ENCODE measurements around the gene THRA. TPM values are rescaled to one million over a fixed set of nuclear protein-coding genes. Genes with fewer than 3 reads are reported as not detected.

The THRA gene
- polyA plus RNA-seq, 1 experiment = 25.2 TPM

DNA sequence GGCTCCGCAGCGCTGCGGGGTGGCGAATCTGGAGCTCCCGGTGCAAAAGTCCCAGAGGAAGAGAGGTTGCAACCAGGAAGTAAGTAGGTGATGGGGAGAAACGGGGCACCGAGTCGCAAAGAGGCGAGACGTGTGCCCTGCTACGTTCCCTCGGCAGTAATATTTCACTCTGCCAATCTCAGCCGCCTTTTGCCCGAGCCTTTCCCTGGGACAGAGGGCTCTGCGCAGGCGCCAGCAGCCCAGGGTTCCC is 37.6 kb downstream of the THRA start, which contains the start of gene NR1D1:
Gene NR1D1 (minus strand): TSS at position 171 of the 250 bp plus-strand sequence. CDS start 495 bp downstream, outside the sequence.
- H3K27me3 ChIP-seq (ENCODE audit: control insufficient read depth, insufficient read depth, low read length) = no peaks in the 10 kb centered on the region
- no peaks in the 10 kb centered on the region; the same call in 1 of the 2 replicates for H3K9me3 ChIP-seq (ENCODE audit: control insufficient read depth, insufficient read depth, low read length)
- POLR2A ChIA-PET = interaction anchor here (0.7 to 3.7 kb wide), 16 partner anchors 8 to 262 kb away, joined by 3 to 58 read pairs (median 4); partner anchors contain the start of genes CASC3, MED24 and PSMD3
- no peak for DNase-seq (ENCODE audit: low read depth, low spot score)
- peak within 1 kb of the TSS; percentile 87 for H3K27ac ChIP-seq (ENCODE audit: low read depth, low read length)
- H3K4me3 ChIP-seq (ENCODE audit: low read depth, low read length) = peak within 1 kb of the TSS; percentile 76
- CTCF ChIA-PET = interaction anchor here (0.6 to 4.2 kb wide), 5 partner anchors 12 to 86 kb away, joined by 3 to 62 read pairs (median 6); no protein-coding TSS in a partner anchor
- TF ChIP-seq, protein P1, sequence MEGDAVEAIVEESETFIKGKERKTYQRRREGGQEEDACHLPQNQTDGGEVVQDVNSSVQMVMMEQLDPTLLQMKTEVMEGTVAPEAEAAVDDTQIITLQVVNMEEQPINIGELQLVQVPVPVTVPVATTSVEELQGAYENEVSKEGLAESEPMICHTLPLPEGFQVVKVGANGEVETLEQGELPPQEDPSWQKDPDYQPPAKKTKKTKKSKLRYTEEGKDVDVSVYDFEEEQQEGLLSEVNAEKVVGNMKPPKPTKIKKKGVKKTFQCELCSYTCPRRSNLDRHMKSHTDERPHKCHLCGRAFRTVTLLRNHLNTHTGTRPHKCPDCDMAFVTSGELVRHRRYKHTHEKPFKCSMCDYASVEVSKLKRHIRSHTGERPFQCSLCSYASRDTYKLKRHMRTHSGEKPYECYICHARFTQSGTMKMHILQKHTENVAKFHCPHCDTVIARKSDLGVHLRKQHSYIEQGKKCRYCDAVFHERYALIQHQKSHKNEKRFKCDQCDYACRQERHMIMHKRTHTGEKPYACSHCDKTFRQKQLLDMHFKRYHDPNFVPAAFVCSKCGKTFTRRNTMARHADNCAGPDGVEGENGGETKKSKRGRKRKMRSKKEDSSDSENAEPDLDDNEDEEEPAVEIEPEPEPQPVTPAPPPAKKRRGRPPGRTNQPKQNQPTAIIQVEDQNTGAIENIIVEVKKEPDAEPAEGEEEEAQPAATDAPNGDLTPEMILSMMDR (IDR thresholded peaks at IDR 0.05; ENCODE audit: low read depth, low read length) = no peak

DNA sequence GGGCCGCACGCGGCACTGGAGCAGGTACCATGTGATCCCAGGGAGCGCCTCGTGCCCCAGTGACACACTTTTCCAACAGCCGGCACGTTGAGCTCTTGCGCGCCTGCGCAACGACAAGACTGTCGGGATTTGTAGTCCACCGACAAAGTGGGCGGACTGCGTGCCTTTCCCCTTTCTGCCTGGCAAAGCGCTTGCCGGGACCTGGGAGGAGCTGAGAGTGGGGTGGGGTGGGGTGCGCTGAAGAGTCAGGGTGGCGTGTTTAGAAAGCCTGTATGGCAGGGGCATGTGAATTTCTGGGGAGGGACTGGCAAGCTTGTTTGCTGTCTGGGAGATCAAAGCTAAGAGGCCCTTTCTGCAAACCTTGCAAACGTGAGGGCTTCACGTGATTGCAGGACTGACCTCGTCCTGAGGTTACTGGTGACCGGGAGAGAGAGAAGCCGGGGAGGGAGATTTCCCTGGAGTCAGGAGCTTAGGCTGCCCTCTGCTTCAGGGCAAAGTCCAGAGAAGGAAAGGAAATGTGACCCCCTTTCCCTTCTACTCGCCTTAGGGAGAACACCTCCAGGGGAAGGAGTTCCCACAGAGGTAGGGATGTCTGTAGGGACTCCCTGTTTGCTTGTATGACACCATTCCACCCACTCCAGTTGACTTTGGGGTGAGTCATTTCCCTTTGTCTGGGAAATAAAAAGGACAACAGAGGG is 38.1 kb downstream of the THRA start:
- ChIA-PET CTCF (interaction anchor here (0.6 to 4.2 kb wide), 5 partner anchors 11 to 86 kb away, joined by 3 to 62 read pairs (median 6); no protein-coding TSS in a partner anchor), POLR2A (interaction anchor here (0.6 to 3.7 kb wide), 17 partner anchors 8 to 261 kb away, joined by 3 to 58 read pairs (median 5); partner anchors contain the start of genes CASC3, MED24 and PSMD3)
- Histone ChIP-seq H3K4me3 (ENCODE audit: low read depth, low read length) (peak overlapping the region; percentile 76), H3K9me3 (ENCODE audit: control insufficient read depth, insufficient read depth, low read length) (no peaks in the 10 kb centered on the region; the same call in 1 of the 2 replicates), H3K27ac (ENCODE audit: low read depth, low read length) (peak overlapping the region; percentile 87), H3K27me3 (ENCODE audit: control insufficient read depth, insufficient read depth, low read length) (no peaks in the 10 kb centered on the region)
- DNase-seq (ENCODE audit: low read depth, low spot score) = peak; percentile 96
- TF ChIP-seq, protein P1 (IDR thresholded peaks at IDR 0.05; ENCODE audit: low read depth, low read length) = no peak

DNA sequence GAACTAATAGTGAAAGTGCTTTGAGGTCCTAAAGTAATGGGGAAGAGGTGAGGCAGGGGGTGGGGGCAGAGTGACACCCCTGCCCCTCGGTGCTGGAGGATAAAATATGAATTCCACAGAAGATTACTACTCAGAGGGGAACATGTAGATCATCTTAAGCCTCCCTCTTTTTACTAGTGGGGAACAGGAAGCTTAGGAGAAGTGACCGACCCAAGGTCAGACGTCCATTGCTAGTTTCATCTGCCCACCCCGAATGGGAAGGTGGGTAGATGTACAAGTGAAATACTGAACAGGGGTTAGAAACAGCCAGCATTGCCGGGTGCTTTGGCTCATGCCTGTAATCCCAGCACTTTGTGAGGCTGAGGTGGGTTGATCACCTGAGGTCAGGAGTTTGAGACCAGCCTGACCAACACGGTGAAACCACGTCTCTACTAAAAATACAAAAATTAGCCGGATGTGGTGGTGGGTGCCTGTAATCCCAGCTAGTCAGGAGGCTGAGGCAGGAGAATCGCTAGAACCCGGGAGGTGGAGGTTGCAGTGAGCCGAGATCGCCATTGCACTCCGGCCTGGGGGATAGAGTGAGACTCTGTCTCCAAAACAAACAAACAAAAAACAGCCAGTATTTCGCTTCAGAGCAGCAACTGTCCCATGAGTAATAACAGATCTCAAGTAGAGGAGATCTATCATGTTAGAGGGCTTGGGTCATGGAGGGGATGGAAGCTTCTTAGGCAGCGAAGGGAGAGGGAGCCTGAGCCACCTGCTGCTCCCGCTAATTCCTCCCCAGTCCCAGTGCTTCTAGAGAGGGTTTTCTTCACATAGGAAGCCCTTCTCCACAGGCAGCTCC is 38.8 kb downstream of the THRA start:
- H3K27ac ChIP-seq (ENCODE audit: low read depth, low read length) = peak overlapping the region; percentile 87
- DNase-seq (ENCODE audit: low read depth, low spot score) = no peak
- ChIA-PET POLR2A (interaction anchor here (0.6 to 3.7 kb wide), 9 partner anchors 7 to 83 kb away, joined by 3 to 58 read pairs (median 5); partner anchors contain the start of gene MED24), CTCF (interaction anchor here (1.0 to 4.2 kb wide), 3 partner anchors 10 to 63 kb away, joined by 3 to 62 read pairs (median 12); no protein-coding TSS in a partner anchor)
- H3K4me3 ChIP-seq (ENCODE audit: low read depth, low read length) = no peak overlapping the region
- H3K9me3 ChIP-seq (ENCODE audit: control insufficient read depth, insufficient read depth, low read length) = no peaks in the 10 kb centered on the region; the same call in 1 of the 2 replicates
- TF ChIP-seq, protein P1 (IDR thresholded peaks at IDR 0.05; ENCODE audit: low read depth, low read length) = no peak
- no peaks in the 10 kb centered on the region for H3K27me3 ChIP-seq (ENCODE audit: control insufficient read depth, insufficient read depth, low read length)

DNA sequence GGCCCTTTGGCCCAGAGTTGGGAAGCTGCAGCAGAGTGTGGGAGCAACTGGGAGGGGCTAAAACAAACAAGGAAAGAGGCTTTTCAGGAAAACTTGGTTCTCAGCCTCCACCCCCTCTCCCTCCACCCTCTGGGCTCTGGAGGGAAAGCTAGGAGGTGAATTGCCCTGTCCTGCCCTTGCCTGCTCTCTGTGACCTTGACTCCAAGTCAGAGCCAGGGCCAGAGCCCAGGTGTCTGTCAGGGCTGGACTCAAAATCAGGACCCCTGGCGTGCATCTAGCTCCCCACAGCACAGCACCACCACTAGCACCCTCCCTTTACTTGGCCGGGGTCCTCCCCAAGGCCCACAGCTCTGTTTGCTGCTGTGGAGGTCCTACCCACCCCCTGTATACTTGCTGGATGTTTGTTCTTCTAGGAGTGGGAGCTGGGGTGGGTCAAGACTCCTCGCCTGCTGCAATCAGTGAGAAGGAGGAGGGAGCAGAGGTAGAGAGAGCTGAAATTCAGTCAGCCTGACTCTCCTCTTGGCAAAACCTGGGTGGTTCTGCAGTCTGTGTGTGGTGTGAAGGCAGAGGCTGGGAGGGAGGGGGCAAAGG is 40.4 kb downstream of the THRA start:
- CTCF ChIA-PET = interaction anchor here (1.3 to 1.6 kb wide), 2 partner anchors 9 to 28 kb away, joined by 3 to 14 read pairs; no protein-coding TSS in a partner anchor
- DNase-seq (ENCODE audit: low read depth, low spot score) = no peak
- no peaks in the 10 kb centered on the region; the same call in 1 of the 2 replicates for H3K9me3 ChIP-seq (ENCODE audit: control insufficient read depth, insufficient read depth, low read length)
- POLR2A ChIA-PET = interaction anchor here (0.7 to 0.8 kb wide), 2 partner anchors 18 to 1791 kb away, joined by 3 to 4 read pairs; no protein-coding TSS in a partner anchor
- no peaks in the 10 kb centered on the region for H3K27me3 ChIP-seq (ENCODE audit: control insufficient read depth, insufficient read depth, low read length)
- no peak overlapping the region for H3K4me3 ChIP-seq (ENCODE audit: low read depth, low read length)
- no peak overlapping the region for H3K27ac ChIP-seq (ENCODE audit: low read depth, low read length)
- TF ChIP-seq, protein P1 (IDR thresholded peaks at IDR 0.05; ENCODE audit: low read depth, low read length) = no peak

All from AG04450 (cell line).